ENCODE results near the gene SUGP2.

DNA sequence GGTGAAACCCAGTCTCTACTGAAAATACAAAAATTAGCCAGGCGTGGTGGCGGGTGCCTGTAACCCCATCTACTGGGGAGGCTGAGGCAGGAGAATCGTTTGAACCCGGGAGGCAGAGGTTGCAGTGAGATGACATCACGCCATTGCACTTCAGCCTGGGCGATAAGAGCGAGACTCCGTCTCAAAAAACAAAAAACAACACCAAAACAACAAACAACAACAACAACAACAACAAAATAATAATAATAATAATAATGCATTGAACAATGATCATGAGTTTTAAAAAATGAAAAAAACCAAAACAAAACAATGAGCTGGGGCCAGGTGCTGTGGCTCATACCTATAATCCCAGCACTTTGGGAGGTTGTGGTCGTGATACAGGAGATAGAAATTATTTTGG lies 69.2 kb downstream of the SUGP2 start:
- TF ChIP-seq POLR2AphosphoS5 (IDR thresholded peaks at IDR 0.05; ENCODE audit: low read depth, low read length) (no peak), POLR2A (IDR thresholded peaks at IDR 0.05; ENCODE audit: low read depth, low read length) (no peak), TAF1 (IDR thresholded peaks at IDR 0.05; ENCODE audit: borderline replicate concordance, low read depth, low read length) (no peak)

Measured in GM12892 (cell line).